Omental fat pad (tissue), 4 donors: Measurements from ENCODE around the gene ZNF783. TPM values are rescaled to one million over a fixed set of nuclear protein-coding genes. Genes with fewer than 3 reads are reported as not detected.

Source experiments
- ATAC-seq: fragments of 150-250 bp; one replicate; pipeline ENCODE4 v1.9.1; 2016; ENCODE audit warnings: mild to moderate bottlenecking, moderate library complexity; ENCODE audit not compliant: low FRiP score
- DNase-seq: peaks from one replicate; pipeline ENCODE4 v3.0.0-alpha.2; 2019; ENCODE audit warnings: low spot score
- CTCF ChIP-seq, 3 donors: fragments of 450-650 bp; IDR thresholded peaks; one replicate each; pipeline ENCODE4 v1.5.1; 2016 to 2017; ENCODE audit warnings: antibody characterized with exemption in 3 of 3, mild to moderate bottlenecking in 3 of 3, moderate library complexity in 2 of 3
- total RNA-seq, 4 donors: library from RNA; depleted of rRNA; stranded (reverse); fragments of >200 nt; gene quantifications; one replicate each; pipeline ENCODE4 v1.1.0, GENCODE V29; 2016

ZNF783 gene
- total RNA-seq, 4 donors from 2014 or later = 9.7 to 24.6 (median 15.9) TPM

DNA sequence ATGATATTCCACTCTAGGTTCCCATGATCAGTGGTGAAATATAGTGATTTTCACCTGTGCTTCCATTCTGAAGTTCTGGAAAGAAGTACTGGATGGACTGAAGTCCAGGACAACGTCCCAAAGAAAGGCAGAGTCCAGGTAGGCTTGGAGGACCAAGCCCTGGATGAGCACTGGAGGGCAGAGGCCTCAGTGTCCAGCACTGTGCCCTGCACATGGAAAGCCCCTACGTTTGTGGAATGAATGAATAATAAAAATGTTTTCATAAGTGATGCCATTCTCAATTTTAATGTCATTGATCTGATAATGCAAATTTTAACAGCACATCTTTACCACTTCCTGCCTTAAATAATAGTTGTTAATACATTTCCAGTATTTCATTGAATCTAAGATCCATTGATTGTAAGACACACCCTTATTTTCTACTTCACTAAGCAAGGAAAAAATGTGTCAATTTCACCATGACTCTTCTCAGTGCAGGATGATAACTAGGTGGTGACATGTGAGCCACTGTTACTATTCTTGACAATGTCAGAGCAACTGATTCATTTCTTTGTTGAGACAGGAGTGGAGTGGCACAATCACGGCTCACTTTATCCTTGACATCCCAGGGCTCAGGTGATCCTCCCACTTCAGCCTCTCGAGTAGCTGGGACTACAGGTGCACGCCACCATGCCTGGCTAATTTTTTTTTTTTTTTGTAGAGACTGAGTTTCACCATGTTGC lies 35.2 kb downstream of the ZNF783 start:
- ATAC-seq = no peak
- DNase-seq = no peak
- no peak for TF ChIP-seq CTCF (IDR thresholded peaks at IDR 0.05)

DNA sequence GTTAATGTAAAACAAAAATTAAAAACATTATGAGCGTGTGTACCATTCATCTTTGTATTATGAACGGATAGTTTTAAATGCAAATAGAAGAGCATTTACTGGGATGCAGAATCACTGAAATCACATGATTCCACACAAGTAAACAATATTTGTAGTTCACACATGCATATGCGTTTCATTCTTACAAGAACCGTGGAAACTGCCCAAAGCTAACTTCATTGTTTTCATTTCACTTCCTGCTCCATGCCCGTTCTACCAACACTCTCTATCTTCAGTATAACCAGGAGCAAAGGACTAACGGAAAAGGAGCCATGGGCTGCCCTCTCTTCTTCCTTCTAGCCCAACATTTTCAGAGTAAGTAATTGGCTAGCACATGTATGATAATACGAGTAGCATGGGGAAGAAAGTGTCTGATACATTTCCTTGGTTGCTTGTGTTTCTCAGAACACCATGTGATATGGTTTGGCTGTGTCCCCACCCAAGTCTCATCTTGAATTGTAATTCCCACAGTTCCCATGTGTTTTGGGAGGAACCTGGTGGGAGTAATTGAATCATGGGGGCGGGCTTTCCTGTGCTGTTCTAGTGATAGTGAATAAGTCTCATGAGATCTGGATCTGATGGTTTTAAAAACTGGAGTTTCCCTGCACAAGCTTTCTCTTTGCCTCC lies 38.8 kb downstream of the ZNF783 start:
- DNase-seq = no peak
- no peak for ATAC-seq
- TF ChIP-seq CTCF (IDR thresholded peaks at IDR 0.05) = no peak

GRCh38 chr7:149302222-149302621 lies 40.2 kb downstream of the ZNF783 start:
- ATAC-seq = no peak
- no peak for DNase-seq
- no peak for TF ChIP-seq CTCF (IDR thresholded peaks at IDR 0.05)

DNA sequence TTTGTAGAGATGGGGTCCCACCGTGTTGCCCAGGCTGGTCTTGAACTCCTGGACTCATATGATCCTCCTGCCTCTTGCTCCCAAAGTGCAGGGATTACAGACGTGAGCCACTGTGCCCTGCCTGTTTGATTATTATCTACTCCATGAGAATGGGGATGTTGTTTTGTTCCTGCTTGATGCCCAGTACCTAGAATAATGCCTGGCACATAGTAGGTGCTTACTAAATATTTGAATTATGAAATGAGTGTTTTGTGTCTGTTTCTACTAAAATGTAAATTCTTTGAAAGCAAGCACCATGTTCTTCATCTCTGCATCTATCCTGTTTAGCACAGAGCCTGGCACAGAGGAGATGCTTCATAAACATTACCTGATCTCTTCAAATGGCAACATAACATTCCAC lies 40.9 kb downstream of the ZNF783 start:
- no peak for ATAC-seq
- no peak for TF ChIP-seq CTCF (IDR thresholded peaks at IDR 0.05)
- no peak for DNase-seq

DNA sequence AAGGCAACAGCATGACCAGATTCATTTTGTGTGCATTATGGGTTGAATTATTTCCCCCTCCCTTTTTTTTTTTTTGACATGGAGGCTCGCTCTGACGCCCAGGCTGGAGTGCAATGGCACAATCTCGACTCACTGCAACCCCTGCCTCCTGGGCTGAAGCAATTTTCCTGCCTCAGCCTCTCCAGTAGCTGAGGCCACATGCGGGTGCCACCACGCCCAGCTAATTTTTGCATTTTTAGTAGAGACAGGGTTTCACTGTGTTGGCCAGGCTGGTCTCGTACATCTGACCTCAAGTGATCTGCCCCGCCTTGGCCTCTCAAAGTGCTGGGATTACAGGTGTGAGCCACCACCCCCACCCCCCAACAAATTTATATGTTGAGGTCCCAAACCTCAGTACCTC lies 42.0 kb downstream of the ZNF783 start:
- DNase-seq = no peak
- no peak for TF ChIP-seq CTCF (IDR thresholded peaks at IDR 0.05)
- no peak for ATAC-seq

DNA sequence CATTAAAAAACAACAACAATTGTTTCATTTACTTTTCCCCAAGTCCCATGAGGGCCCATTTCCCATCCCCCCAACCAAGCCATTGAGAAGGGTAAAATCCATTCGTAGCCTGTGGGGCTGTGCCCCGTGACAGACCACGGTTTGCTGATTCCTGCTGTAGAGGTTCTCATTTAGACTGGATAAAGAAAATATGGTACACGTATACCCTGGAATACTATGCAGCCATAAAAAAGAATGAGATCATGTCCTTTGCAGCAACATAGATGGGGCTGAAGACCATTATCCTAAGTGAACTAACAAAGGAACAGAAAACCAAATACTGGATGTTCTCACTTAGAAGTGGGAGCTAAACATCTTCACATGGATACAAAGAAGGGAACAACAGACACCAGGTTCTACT lies 44.9 kb downstream of the ZNF783 start:
- ATAC-seq (no peak), DNase-seq (no peak)
- TF ChIP-seq CTCF (IDR thresholded peaks at IDR 0.05) = no peak
